HL-60 (cell line): ENCODE results near the gene SRGAP3.

ENCODE experiments used
- GABPA ChIP-seq: IDR thresholded peaks from 2 replicates; pipeline ENCODE4 v1.6.1; 2012; ENCODE audit warnings: low read depth
- POLR2AphosphoS5 ChIP-seq: IDR thresholded peaks from 2 replicates; pipeline ENCODE4 v1.6.1; 2012; ENCODE audit warnings: low read depth
- REST ChIP-seq: IDR thresholded peaks from 2 replicates; pipeline ENCODE4 v1.6.1; 2012; ENCODE audit warnings: low read depth; ENCODE audit not compliant: insufficient replicate concordance
- SPI1 ChIP-seq: IDR thresholded peaks from 2 replicates; pipeline ENCODE4 v1.6.1; 2012; ENCODE audit warnings: low read depth, mild to moderate bottlenecking, borderline replicate concordance
- TF ChIP-seq, protein P1 (sequence below): IDR thresholded peaks from one replicate; pipeline ENCODE4 v1.5.1; 2011; ENCODE audit warnings: low read length, control low read depth, inconsistent platforms; ENCODE audit not compliant: insufficient read depth

GRCh38 chr3:9233814-9234600, 15.4 kb downstream of the SRGAP3 start:
- TF ChIP-seq, protein P1, sequence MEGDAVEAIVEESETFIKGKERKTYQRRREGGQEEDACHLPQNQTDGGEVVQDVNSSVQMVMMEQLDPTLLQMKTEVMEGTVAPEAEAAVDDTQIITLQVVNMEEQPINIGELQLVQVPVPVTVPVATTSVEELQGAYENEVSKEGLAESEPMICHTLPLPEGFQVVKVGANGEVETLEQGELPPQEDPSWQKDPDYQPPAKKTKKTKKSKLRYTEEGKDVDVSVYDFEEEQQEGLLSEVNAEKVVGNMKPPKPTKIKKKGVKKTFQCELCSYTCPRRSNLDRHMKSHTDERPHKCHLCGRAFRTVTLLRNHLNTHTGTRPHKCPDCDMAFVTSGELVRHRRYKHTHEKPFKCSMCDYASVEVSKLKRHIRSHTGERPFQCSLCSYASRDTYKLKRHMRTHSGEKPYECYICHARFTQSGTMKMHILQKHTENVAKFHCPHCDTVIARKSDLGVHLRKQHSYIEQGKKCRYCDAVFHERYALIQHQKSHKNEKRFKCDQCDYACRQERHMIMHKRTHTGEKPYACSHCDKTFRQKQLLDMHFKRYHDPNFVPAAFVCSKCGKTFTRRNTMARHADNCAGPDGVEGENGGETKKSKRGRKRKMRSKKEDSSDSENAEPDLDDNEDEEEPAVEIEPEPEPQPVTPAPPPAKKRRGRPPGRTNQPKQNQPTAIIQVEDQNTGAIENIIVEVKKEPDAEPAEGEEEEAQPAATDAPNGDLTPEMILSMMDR, result no peak
- TF ChIP-seq POLR2AphosphoS5, result no peak
- no peak for TF ChIP-seq GABPA
- no peak for TF ChIP-seq REST
- no peak for TF ChIP-seq SPI1
